ENCODE data around the gene B3GAT1. TPM values are rescaled to one million over a fixed set of nuclear protein-coding genes. Genes with fewer than 3 reads are reported as not detected.

Gene B3GAT1
- total and polyA plus RNA-seq, 2 donors (not counting 1 experiment from before 2014, with no cell fraction given): 0.06 TPM; not detected in 1

DNA sequence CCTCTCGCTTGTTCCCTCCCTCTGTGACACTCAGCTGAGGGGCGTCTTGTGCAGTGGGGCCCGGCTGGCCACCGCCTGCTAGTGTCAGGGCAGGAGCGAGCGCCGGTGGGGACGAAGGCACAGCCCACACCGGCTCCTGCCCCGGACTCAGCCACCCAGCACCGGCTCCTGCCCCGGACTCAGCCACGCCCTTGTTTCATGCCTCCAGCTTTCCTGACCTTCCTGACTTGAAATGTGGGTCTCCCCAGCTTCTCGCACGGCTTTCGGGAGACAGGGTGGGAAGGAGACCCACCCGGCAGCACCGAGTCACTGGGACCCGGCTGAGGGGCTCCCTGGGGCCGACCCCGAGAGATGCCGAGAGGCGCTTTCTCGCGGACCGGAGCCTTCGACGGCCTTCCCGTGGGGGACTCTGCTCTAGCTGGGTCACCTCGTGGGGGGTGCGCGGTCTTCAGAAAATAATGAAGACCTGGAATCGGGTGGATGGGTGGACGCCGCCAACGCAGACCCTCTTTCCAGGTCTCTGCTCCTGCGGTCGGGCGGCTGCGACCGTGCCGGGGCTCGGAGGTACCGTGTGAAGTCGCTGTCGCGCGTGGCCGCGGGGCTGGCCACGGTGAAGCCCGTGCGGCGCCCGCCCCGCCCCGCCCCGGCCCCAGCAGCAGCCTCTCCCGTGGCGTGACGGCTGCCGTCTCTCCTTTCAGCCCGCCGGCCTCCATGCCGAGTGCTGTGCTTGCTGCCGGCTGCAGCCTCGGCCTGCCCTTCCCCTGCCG is 70.1 kb downstream of the B3GAT1 start:
- peaks cover 0 to 3% (median 0%) of the 10 kb centered on the region in 3 donors for H3K9me3 ChIP-seq (ENCODE audit: control extremely low read depth in 1 of 3, control insufficient read depth in 2 of 3, insufficient read depth in 1 of 3, low read length in 2 of 3)
- Mint-ChIP-seq H3K9me3 (ENCODE audit: insufficient read depth) (no peaks in the 10 kb centered on the region), H3K4me1 (no peaks in the 10 kb centered on the region), H3K27ac (no peak overlapping the region), H3K27me3 (peaks cover 3% of the 10 kb centered on the region), H3K4me3 (no peak overlapping the region)
- no peaks in the 10 kb centered on the region for H3K27me3 ChIP-seq (replicated peaks in 1 of 4; ENCODE audit: control extremely low read depth in 1 of 4, control insufficient read depth in 3 of 4, insufficient read depth in 4 of 4, low read length in 3 of 4)
- WGBS (ENCODE audit: insufficient coverage): 95% methylated on average over 67 of the region's 68 CpGs
- H3K4me1 ChIP-seq (ENCODE audit: control insufficient read depth in 2 of 2, insufficient read depth in 2 of 2, low read length in 2 of 2): no peaks in the 10 kb centered on the region
- no peak overlapping the region for H3K4me2 ChIP-seq (replicated peaks; ENCODE audit: low read depth, low read length, poor library complexity, severe bottlenecking)
- H3K27ac ChIP-seq (ENCODE audit: low read length in 2 of 2): no peak overlapping the region
- ATAC-seq (ENCODE audit: low read depth) (no peak), DNase-seq (no peak)
- no peak overlapping the region for H2AFZ ChIP-seq (ENCODE audit: insufficient read depth, low read depth, low read length, poor library complexity, severe bottlenecking)
- no peak overlapping the region for H3K4me3 ChIP-seq (ENCODE audit: control extremely low read depth in 1 of 5, extremely low read depth in 1 of 5, insufficient read depth in 1 of 5, low read depth in 2 of 5, low read length in 4 of 5)
- TF ChIP-seq, protein P1, sequence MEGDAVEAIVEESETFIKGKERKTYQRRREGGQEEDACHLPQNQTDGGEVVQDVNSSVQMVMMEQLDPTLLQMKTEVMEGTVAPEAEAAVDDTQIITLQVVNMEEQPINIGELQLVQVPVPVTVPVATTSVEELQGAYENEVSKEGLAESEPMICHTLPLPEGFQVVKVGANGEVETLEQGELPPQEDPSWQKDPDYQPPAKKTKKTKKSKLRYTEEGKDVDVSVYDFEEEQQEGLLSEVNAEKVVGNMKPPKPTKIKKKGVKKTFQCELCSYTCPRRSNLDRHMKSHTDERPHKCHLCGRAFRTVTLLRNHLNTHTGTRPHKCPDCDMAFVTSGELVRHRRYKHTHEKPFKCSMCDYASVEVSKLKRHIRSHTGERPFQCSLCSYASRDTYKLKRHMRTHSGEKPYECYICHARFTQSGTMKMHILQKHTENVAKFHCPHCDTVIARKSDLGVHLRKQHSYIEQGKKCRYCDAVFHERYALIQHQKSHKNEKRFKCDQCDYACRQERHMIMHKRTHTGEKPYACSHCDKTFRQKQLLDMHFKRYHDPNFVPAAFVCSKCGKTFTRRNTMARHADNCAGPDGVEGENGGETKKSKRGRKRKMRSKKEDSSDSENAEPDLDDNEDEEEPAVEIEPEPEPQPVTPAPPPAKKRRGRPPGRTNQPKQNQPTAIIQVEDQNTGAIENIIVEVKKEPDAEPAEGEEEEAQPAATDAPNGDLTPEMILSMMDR (IDR thresholded peaks at IDR 0.05): no peak
- no peak for TF ChIP-seq EZH2 (IDR thresholded peaks at IDR 0.05; ENCODE audit: borderline replicate concordance, insufficient read depth, low read depth, low read length, poor library complexity, severe bottlenecking)
- no peak overlapping the region for H3K9ac ChIP-seq (ENCODE audit: low read length)
- no peaks in the 10 kb centered on the region for H3K79me2 ChIP-seq (ENCODE audit: control insufficient read depth, insufficient read depth, low read length)
- POLR2A ChIA-PET: no interaction called here
- H3K36me3 ChIP-seq (replicated peaks in 1 of 2; ENCODE audit: control extremely low read depth in 1 of 2, control insufficient read depth in 1 of 2, extremely low read depth in 1 of 2, insufficient read depth in 2 of 2, low read length in 1 of 2): no peaks in the 10 kb centered on the region
- CTCF ChIA-PET: no interaction called here
- H4K20me1 ChIP-seq (ENCODE audit: control insufficient read depth, insufficient read depth, low read length, poor library complexity, severe bottlenecking): no peaks in the 10 kb centered on the region
- intact Hi-C loops (cut with micrococcal nuclease): no loop called here

DNA sequence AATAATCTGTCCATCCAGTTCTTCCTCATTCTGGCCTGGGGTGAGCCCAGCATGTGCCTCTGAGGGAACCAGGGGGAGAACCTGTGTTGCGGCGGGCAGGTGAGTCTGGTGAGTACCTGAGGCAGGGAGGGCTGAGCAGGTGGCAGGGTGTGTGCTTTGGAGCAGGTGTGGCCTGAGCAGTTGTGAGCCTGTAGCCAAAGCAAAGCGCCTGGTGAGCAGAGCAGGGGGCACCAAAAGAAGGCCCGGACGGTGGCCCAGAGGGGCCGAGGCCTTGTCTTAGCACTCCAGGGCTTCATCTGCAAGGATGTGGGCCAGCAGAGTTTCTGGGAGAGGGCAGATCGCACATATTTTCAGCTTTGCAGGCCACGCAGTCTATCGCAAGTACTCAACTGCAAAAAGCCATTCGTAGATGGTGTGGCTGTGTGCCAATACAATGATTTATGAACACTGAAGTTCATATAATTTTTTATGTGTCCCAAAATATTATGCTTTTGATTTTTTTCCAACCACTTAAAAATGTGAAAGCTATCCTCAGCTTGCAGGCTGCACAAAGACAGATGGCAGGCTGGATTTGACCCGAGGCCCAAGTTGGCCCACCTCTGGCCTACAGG is 71.6 kb downstream of the B3GAT1 start:
- DNase-seq (no peak), ATAC-seq (ENCODE audit: low read depth) (no peak)
- H3K4me1 ChIP-seq (ENCODE audit: control insufficient read depth in 2 of 2, insufficient read depth in 2 of 2, low read length in 2 of 2): no peaks in the 10 kb centered on the region
- WGBS (ENCODE audit: insufficient coverage): 91% methylated on average over 10 of the region's 11 CpGs
- H3K4me3 ChIP-seq (ENCODE audit: control extremely low read depth in 1 of 5, extremely low read depth in 1 of 5, insufficient read depth in 1 of 5, low read depth in 2 of 5, low read length in 4 of 5): no peak overlapping the region
- H3K79me2 ChIP-seq (ENCODE audit: control insufficient read depth, insufficient read depth, low read length): no peaks in the 10 kb centered on the region
- H3K27ac Mint-ChIP-seq: no peak overlapping the region
- TF ChIP-seq, protein P1 (IDR thresholded peaks at IDR 0.05): no peak
- no peak for TF ChIP-seq EZH2 (IDR thresholded peaks at IDR 0.05; ENCODE audit: borderline replicate concordance, insufficient read depth, low read depth, low read length, poor library complexity, severe bottlenecking)
- ChIA-PET POLR2A (no interaction called here), CTCF (no interaction called here)
- intact Hi-C loops (cut with micrococcal nuclease): no loop called here
- peaks cover 0 to 6% (median 0%) of the 10 kb centered on the region in 4 experiments for H3K27me3 ChIP-seq (replicated peaks in 1 of 4; ENCODE audit: control extremely low read depth in 1 of 4, control insufficient read depth in 3 of 4, insufficient read depth in 4 of 4, low read length in 3 of 4)
- H3K27ac ChIP-seq (ENCODE audit: low read length in 2 of 2): no peak overlapping the region
- H3K9me3 ChIP-seq (ENCODE audit: control extremely low read depth in 1 of 3, control insufficient read depth in 2 of 3, insufficient read depth in 1 of 3, low read length in 2 of 3): peaks cover 0 to 3% (median 0%) of the 10 kb centered on the region in 3 donors
- H3K9me3 Mint-ChIP-seq (ENCODE audit: insufficient read depth): no peaks in the 10 kb centered on the region
- no peak overlapping the region for H3K9ac ChIP-seq (ENCODE audit: low read length)
- no peaks in the 10 kb centered on the region for H4K20me1 ChIP-seq (ENCODE audit: control insufficient read depth, insufficient read depth, low read length, poor library complexity, severe bottlenecking)
- peaks cover under 1% of the 10 kb centered on the region for H3K27me3 Mint-ChIP-seq
- no peak overlapping the region for H3K4me2 ChIP-seq (replicated peaks; ENCODE audit: low read depth, low read length, poor library complexity, severe bottlenecking)
- no peaks in the 10 kb centered on the region for H3K36me3 ChIP-seq (replicated peaks in 1 of 2; ENCODE audit: control extremely low read depth in 1 of 2, control insufficient read depth in 1 of 2, extremely low read depth in 1 of 2, insufficient read depth in 2 of 2, low read length in 1 of 2)
- H2AFZ ChIP-seq (ENCODE audit: insufficient read depth, low read depth, low read length, poor library complexity, severe bottlenecking): no peak overlapping the region
- H3K4me1 Mint-ChIP-seq: no peaks in the 10 kb centered on the region
- no peak overlapping the region for H3K4me3 Mint-ChIP-seq

All from B cell (primary cell).